ENCODE results near the gene STRN.

STRN gene

GRCh38 chr2:36921984-36922383 lies 44.4 kb downstream of the STRN start:
- H3K4me3 ChIP-seq (replicated peaks; ENCODE audit: low read depth, low read length) = no peak overlapping the region
- no peak for TF ChIP-seq CTCF (IDR thresholded peaks at IDR 0.05; ENCODE audit: low read depth, low read length, missing control alignments)
- DNase-seq (ENCODE audit: extremely low read depth, low read depth) = no peak

GRCh38 chr2:36919041-36919837 lies 47.1 kb downstream of the STRN start:
- no peak for DNase-seq (ENCODE audit: extremely low read depth, low read depth)
- no peak overlapping the region for H3K4me3 ChIP-seq (replicated peaks; ENCODE audit: low read depth, low read length)
- TF ChIP-seq CTCF (IDR thresholded peaks at IDR 0.05; ENCODE audit: low read depth, low read length, missing control alignments) = no peak

- H3K4me3 ChIP-seq (replicated peaks; ENCODE audit: low read depth, low read length) = no peak overlapping the region
- TF ChIP-seq CTCF (IDR thresholded peaks at IDR 0.05; ENCODE audit: low read depth, low read length, missing control alignments) = no peak
- DNase-seq (ENCODE audit: extremely low read depth, low read depth) = no peak
Observed at GRCh38 chr2:36918307-36918706, 48.0 kb downstream of the STRN start.

GRCh38 chr2:36915627-36916026 lies 50.7 kb downstream of the STRN start:
- no peak for TF ChIP-seq CTCF (IDR thresholded peaks at IDR 0.05; ENCODE audit: low read depth, low read length, missing control alignments)
- DNase-seq (ENCODE audit: extremely low read depth, low read depth) = no peak
- H3K4me3 ChIP-seq (replicated peaks; ENCODE audit: low read depth, low read length) = no peak overlapping the region

GRCh38 chr2:36912695-36913094 lies 53.6 kb downstream of the STRN start:
- H3K4me3 ChIP-seq (replicated peaks; ENCODE audit: low read depth, low read length) = no peak overlapping the region
- no peak for TF ChIP-seq CTCF (IDR thresholded peaks at IDR 0.05; ENCODE audit: low read depth, low read length, missing control alignments)
- no peak for DNase-seq (ENCODE audit: extremely low read depth, low read depth)

GRCh38 chr2:36911012-36911411 lies 55.3 kb downstream of the STRN start:
- no peak overlapping the region for H3K4me3 ChIP-seq (replicated peaks; ENCODE audit: low read depth, low read length)
- TF ChIP-seq CTCF (IDR thresholded peaks at IDR 0.05; ENCODE audit: low read depth, low read length, missing control alignments) = no peak
- DNase-seq (ENCODE audit: extremely low read depth, low read depth) = no peak

- no peak for TF ChIP-seq CTCF (IDR thresholded peaks at IDR 0.05; ENCODE audit: low read depth, low read length, missing control alignments)
- H3K4me3 ChIP-seq (replicated peaks; ENCODE audit: low read depth, low read length) = no peak overlapping the region
- DNase-seq (ENCODE audit: extremely low read depth, low read depth) = no peak
Observed at GRCh38 chr2:36906277-36906676, 60.1 kb downstream of the STRN start.

Data from HFF-Myc (cell line).